Measurements from ENCODE around the gene NSUN4.

NSUN4 gene

DNA sequence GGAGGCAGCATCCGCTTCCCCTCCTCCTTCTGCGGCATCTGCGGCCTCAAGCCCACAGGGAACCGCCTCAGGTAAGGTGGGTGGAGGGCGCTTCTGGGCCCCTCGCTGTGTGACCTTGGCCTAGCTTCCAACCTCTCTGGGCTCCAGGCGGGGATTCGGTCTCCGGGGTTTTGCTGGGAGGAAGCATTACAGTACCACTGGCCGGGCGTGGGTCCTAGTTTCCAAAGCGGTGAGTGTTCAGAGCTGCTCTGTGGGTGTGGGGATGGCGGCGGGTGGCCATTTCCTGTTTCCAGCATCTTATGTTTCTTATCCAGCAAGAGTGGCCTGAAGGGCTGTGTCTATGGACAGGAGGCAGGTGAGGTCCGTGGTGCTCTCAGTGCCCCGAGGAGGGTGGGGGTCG is 65.1 kb downstream of the NSUN4 start:
- DNase-seq (ENCODE audit: low read depth, low spot score) = no peak

GRCh38 chr1:46406881-46407608 is 66.4 kb downstream of the NSUN4 start:
- no peak for DNase-seq (ENCODE audit: low read depth, low spot score)

DNA sequence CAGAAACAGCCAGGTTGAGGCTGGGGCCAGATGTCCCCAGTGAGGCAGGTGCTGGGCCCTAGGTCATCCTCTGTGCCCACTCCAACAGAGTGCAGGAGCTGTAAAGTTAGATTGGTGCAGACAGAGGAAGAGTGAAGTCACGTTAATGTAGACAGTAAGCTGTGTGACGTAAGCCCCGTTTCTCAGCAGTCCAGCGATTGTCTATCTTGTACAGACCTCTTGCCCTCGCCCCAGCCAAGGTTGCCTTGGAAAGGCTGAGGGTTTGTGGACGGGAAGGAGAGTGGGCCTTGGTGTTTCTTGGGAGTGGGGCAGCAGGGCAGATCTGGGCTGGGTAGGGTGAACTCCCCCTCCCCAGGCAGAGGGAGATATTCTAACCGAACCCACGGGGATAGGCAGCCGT is 67.0 kb downstream of the NSUN4 start:
- DNase-seq (ENCODE audit: low read depth, low spot score) = no peak

GRCh38 chr1:46408356-46409062 is 67.9 kb downstream of the NSUN4 start:
- no peak for DNase-seq (ENCODE audit: low read depth, low spot score)

- DNase-seq (ENCODE audit: low read depth, low spot score) = no peak
These were observed 68.4 kb downstream of the NSUN4 start for GRCh38 chr1:46409063-46409372.

DNA sequence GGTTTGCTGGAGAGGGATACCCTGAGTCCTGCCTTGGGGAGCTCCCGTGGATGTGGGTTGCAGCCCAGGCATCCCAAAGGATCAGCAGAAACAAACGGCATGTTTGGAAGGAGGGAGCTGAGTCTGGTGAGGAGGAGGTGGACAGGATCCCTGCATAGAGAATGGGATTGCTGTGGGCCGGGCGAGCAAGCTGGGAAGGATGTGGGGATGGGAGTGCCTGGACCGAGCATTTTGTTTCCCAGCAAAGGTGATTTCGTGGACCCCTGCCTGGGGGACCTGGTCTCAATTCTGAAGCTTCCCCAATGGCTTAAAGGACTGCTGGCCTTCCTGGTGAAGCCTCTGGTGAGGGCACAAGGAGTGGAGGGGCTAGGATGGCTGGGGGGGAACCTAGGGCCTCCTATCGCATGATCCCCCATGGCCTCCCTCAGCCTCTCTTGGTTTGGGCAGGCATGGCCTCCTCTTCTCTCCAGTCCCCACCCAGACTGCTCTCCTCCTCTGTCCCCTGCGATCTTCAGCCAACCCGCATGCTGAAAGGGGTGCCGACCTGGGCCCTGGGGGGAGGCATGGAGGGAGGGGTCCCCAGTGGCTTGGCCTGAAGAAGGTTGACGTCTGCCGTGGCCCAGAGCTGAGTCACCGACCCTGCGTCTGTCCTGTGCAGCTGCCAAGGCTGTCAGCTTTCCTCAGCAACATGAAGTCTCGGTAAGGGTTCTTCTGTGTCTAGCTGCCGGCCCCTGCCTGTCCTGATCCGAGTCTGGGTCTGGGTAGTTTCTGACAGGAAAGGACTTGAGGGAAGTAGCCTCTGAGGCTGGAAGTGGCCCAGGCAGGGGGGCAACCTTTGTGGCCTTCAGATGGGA is 69.8 kb downstream of the NSUN4 start:
- no peak for DNase-seq (ENCODE audit: low read depth, low spot score)

- no peak for DNase-seq (ENCODE audit: low read depth, low spot score)
These were observed 70.4 kb downstream of the NSUN4 start for GRCh38 chr1:46411010-46411405.
